Stimulated activated CD4-positive, alpha-beta T cell treated with anti-CD3 and anti-CD28 coated beads, Interleukin-4, amount 100 ng/mL, for 1 hour (primary cell): ENCODE results near the gene FOCAD.
A peak's percentile ranks its signal among the peaks of the same experiment; 100 is the strongest.
"Not testable (repeated sequence)": the region's sequence is repeated elsewhere in the genome, so short reads cannot be mapped to it uniquely, and the experiment has no call there.

Experiments
- DNase-seq: peaks from one replicate; pipeline ENCODE4 v3.0.0-alpha.2; 2020

Gene FOCAD

DNA sequence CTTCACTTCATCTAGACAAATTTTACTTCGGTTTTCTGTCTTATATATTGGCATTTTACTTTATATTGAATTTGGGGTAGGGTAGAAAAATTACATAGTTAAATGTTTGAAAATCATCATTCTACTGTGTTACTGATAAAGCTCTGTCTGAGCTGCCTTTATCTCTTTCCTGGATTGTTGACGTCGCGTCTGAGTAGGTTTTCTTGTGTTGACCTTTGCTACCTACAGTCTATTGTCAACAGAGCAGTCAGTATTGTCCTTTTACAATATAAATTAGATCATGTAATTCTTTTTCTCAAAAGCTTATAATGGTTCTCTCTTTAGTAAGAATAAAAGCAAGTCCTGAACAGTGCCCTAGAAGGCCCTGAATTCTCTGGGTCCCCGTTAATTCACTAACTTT is 219.2 kb downstream of the FOCAD start:
- DNase-seq, result no peak

DNA sequence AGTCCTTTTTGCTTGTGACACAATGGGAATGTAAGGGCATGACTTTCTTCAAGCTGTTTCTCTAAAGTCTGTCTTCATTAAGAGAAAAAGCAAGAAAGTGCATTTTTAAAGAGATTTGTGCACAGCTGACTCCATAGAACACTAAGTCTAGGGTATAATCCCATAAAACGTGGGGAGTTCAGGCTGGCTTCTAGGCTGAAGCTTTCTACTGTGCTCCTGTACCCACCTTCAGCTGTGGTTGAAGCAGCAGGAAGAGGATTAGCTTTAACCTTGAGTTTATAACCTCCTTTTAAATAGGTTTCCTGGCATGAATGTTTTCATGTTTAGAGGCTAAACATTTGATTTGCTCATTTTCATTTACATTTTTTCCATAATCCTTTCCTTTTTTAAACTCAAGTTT is 220.9 kb downstream of the FOCAD start:
- DNase-seq, result no peak

DNA sequence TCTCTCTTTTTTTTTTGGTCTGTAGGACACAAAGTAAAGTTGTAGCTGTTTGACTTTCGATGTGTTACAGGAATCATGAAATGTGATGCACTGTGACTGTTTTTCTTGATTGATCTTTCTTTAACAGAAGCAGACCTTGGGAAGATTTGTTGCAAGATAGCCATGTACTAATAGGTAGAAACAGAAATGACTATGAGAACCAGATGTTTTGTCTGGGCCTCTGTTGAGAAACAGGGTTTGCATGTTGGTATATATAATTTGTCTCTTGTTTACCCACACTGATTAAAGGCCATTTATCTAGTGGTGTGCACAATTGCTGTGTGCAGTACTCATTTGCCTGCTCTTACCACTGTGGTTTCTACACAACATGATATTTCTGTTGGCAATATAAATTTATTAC is 222.3 kb downstream of the FOCAD start:
- no peak for DNase-seq

DNA sequence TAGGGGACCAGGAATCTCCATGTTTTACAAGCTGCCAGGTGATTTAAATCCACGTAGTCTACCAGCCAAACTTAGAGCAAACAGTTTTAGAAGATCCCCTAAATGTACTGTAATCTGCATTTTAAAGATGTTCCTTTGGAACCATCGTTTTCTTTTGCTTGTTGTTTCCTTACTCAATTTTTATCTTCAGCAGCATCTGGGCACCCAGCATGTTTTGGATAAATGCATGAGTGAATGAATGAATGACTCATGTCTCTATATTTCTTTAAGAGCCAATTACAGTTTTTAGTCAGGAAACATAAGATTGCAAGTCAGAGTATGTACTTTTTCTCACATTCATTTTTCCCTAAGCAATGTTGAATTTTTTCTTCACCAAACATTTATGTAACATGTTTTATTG is 224.4 kb downstream of the FOCAD start:
- DNase-seq, result no peak

DNA sequence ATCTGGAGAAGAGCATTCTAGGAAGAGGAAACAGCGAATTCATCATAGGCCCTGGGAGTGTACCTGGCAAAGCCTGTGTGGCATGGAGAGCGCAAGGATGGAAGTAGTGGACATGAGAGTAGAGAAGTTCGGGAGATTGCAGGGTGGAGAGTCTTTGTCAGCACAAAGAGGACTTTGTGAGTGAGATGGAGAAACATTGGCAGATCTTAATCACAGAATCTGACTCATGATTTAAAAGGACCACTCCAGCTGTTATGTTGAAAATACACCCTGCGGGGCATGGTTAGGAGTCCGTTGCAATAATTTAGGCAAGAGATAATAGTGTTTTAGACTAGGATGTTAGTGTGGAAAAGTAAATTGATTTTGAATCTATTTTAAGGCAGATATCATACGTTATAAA is 230.5 kb downstream of the FOCAD start:
- DNase-seq, result no peak

DNA sequence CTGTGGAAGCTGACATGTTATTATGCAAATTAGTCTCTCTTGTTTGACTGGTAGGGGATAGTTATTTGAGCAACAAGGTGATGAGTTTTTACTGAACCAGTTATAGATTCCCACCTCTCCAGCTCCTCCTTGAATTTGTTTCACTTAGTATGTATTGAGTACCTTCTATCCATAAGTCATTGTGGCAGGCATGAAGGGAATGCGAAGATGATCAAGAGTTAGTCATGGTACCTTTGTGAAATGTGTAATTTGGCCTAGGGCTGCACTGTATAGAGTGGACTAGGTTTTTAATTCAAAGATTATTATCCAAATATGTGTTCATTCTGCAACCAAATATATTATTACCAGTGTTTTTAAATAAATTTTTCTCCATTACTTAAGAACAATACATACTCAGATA is 237.3 kb downstream of the FOCAD start:
- no peak for DNase-seq

DNA sequence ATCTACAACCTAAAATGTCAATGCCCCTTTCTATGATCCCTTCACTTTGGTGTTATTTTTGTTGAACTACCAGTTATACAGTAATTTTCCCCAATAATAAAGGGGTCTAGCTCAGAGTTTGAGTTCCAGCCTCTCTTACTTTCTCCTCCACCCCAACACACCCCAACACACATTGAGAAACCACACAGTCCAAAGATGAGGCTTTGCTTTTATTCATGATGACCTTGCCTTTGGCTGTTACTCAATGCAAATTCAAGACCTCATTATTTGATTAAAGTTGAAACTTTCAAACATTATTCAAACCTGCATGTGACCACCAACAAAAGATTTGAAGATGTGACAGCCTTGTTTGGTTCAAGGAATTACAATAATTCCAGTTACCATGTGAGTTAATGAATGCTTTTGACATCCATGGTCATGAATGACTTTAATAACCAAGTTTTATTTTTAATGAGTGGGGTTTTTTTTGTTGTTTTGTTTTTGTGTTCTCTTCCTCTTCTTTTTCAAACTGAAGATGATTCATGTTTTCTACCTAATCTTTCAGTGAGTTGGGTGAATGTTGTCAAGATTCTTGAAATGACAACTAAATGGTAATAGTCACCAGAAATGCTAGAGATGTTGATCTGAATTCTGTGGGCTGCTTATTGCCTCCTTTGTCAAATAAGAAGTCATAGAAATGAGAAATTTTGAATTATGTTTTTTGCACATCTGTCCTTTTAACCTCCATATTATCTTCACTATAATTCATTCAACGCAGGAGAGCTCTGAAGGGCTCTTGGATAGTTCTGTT is 241.4 kb downstream of the FOCAD start:
- DNase-seq, result no peak

DNA sequence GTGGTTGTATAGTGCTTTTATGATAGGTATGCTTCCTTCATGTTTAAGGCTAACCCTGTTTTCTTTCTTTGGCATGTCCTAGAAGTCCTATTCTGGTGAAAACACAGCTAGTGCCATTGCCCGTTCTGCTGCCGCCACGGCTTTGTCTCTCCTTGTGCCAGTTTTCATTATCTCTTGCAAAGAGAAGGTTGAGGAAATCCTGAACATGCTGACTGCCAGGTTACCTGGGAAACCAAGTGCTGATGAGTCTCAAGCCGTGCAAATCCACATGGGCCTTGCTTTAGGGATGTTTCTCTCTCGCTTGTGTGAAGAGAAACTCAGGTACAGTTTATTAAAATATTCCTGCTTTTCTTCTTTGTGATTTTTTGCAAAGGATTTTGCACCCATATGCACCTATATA is 245.2 kb downstream of the FOCAD start:
- no peak for DNase-seq

DNA sequence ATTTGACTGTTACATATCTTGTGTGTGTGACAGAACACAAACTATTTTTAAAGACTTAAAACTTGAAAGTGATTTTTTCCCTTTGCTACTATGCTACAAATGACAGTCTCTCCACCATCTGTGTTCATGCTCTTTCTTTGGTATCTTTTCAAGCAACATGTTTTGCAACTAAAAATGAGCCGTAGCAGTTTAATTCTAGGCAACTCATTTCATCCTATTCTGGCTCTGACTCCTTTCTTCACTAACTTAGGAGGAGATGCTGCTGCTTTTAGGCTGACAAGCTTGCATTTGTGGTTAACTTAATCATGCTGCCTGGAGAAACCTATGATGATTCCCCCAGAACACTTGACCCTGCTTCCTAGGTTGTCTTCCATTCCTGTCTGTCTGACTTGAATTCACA is 246.8 kb downstream of the FOCAD start:
- DNase-seq, result no peak

DNA sequence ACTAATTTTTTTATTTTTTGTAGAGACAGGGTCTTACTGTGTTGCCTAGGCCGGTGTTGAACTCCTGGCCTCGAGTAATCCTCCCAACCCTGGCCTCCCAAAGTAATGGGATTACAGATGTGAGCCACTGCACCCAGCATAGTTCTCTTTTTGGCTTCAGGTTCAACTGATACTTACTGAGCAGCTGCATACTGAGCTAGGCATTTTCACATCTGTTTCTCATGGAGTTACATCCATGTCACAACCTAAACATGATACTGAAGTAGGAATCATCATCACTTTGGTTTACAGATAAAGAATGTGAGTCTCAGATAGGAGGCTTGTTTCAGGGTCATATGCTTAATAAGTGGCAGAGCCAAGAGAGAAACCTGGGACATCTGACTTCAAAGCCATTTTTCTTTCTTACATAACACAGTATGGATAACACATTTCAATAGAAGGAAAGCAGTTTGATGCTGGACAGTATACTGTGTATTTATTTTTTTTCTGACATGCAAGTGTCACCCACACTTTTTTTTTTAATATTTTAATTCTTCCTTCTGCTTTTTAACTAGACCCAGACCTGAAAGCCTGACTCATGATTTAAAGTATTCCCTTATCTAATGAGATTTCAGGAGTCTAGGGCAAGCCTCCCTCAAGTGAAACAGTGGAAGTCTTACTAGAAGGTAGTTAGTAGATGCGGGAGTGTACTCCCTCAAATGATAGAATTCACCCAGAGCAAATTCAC is 256.6 kb downstream of the FOCAD start:
- DNase-seq, result no peak

DNA sequence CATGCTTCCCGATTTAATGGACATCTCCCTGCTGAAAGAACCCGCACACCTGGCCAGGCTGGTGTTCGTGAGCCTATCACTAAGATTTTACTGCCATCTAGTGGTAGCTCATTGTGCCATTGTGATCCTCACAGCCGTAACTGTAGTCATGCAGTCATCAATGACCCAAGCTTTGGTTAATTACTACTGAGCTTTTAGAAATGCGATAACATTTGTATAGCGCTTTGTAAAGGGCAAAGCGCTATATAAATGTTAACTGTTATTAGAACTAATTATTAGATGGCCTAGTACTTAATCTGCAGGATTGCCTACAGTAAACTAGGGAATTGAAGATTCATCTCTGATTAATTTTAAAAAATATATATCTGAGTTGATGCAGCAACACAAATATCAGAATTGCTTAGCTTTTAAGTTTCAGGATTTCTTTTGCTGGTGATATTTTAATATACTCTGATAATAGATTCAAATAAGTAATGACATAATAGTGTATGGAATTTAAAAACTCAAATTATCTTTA is 257.2 kb downstream of the FOCAD start:
- DNase-seq, result peak; percentile 21

DNA sequence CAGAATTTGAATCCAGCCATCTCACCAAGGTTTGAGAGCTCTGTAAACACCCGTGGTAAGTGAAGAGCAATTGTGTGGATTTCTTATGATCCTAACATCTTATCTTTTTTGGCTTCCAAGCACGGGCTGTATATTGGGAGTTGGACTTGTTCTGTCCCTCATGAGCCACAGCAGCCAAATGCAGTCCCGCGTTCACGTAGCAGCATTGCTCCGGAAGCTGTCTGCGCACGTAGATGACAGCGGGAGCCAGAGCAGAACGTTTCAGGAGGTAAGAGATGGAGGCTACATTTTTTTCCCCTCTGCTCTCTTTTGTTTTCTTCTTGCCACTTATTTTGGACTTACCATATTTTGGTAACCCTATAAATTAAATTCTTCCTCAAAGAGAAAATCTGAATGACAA is 260.4 kb downstream of the FOCAD start:
- no peak for DNase-seq

DNA sequence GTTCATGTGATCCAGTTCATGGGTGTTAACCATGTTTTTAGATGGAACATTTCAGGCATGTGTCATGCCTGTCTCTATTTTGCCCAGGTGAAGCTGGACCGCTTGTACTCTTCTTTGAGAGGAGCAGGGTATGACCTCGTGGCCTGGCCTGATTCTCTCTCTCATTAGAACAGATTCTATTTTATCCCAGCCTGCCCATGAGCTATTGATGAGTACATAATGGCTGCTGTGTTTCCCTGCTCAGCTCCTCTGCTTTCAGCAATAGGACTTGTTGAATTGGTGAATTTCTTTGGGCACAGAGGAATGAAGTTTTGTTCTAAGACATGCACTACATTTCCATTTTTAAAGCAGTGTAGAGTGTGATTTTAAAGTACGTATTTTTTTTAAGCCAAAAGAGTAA is 261.2 kb downstream of the FOCAD start:
- no peak for DNase-seq

DNA sequence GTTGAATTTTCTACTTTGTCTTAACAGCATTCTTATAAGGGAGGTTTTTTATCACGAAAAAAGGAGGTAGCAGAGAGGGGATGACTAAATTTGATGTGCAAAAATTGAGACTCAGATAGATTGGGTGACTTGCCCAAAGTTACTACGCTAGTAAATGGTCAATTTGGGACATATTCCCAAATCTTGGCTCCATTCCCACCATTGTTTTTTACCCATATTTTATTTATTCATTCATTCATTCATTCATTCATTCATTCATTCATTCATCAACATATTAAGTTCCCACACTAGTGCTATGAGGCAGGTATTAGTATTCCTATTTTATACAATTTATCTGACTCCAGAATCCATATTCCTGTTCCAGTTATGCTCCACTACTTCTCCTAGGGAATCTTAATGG is 261.8 kb downstream of the FOCAD start:
- DNase-seq, result no peak

DNA sequence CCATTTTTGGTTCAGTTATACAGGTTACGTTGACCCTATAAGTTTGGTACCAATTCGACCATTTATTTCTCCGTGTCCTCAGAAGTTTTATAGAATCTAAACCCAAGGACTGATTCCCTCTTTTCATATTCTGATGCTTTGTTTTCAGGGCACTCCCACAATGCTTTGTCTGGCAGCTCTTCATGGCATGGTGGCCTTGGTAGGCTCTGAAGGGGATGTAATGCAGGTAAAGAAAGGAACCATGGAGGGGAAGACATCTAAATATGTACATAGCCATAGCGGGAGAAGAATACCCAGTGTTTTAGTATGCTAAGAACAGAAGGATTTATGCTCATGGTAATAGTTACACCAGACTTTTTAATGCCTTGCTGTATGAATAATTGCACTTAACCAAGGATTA is 264.6 kb downstream of the FOCAD start:
- DNase-seq, result no peak

DNA sequence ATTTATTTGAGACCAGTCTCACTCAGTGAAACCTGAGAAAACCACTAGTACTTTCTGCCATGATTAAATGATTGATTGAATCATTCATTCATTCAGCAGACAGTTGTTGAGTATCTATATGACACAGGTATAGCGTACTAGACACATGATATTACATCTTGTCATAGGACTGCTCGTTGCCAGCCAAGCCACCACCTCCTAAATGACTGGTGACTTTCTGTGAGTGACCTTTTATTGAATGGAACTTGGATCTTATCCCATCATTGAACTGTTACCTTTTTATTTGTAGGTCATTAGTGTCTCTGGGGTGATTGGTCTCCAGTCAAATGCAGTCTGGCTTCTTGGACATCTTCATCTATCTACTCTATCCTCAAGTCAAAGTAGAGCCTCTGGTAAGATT is 266.6 kb downstream of the FOCAD start:
- DNase-seq, result no peak

DNA sequence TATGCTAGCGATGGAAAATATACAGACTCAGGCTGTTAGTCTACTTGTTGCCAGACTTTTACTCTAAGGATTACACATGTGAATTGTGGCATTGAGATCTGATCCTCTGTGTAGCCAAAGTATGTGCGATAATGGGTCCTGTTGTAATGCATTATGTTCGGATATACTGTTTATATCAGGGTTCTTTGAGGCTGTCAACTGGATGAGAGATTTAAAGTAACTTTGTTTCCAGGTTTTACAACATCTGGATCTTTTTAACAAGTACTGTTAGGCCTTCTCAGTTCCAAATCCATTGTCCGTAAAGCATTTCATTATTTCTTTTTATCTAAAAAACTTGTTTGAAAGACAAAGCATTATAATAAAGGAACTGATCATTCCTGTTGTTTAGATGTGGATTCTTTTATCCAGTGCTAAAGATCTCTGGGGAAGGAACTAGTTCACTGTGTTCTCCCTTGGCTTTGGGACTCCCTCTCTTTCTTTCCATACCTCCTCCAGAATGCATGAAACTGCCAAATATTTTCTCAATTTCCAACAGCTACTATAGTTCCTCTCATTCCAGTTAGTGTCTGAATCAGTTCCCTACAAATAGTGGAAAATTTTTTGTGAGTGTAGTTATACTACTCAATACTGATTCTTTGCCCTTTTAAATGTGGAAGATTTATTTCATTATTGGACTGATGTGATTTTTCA is 278.6 kb downstream of the FOCAD start:
- no peak for DNase-seq

DNA sequence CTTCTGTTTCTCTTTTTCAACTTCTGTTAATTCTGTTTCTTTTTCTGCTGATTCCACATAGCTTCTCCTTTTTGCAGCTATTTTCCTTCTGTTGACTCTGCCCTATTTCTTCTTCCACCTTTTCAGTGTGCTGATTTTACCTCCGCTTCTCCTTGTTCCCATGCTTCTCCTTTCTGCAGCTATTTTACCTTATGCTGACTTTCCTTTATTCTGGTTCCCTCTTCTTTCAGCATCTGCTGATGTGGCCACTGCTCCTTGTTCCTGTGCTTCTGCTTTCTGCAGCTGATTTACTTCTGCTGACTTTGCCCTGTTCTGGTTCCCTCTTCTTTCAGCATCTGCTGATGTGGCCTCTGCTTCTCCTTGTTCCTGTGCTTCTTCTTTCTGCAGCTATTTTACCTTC is 288.6 kb downstream of the FOCAD start:
- no peak for DNase-seq

DNA sequence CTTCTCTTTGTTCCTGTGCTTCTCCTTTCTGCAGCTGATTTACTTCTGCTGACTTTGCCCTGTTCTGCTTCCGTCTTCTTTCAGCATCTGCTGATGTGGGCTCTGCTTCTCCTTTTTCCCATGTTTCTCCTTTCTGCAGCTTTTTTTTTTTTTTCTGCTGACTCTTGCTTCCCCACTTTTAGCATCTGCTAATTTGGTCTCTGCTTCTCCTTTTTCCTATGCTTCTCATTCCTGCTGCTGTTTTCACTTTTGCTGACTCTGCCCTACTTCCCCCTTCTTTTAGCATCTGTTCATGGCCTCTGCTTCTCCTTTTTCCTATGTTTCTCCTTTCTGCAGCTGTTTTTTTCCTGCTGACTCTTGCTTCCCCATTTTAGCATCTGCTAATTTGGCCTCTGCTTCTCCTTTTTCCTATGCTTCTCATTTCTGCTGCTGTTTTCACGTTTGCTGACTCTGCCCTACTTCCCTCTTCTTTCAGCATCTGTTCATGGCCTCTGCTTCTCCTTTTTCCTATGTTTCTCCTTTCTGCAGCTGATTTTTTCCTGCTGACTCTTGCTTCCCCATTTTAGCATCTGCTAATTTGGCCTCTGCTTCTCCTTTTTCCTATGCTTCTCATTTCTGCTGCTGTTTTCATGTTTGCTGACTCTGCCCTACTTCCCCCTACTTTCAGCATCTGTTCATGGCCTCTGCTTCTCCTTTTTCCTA is 289.3 kb downstream of the FOCAD start:
- DNase-seq, result not testable (repeated sequence)

DNA sequence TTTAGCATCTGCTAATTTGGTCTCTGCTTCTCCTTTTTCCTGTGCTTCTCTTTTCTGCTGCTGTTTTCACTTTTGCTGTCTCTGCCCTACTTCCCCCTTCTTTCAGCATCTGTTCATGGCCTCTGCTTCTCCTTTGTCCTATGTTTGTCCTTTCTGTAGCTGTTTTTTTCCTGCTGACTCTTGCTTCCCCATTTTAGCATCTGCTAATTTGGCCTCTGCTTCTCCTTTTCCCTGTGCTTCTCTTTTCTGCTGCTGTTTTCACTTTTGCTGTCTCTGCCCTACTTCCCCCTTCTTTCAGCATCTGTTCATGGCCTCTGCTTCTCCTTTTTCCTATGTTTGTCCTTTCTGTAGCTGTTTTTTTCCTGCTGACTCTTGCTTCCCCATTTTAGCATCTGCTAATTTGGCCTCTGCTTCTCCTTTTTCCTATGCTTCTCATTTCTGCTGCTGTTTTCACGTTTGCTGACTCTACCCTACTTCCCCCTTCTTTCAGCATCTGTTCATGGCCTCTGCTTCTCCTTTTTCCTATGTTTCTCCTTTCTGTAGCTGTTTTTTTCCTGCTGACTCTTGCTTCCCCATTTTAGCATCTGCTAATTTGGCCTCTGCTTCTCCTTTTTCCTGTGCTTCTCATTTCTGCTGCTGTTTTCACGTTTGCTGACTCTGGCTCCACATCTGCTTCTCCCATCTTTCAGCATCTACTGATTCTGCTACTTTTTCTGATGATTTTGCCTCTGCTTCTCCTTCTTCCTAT is 290.3 kb downstream of the FOCAD start:
- DNase-seq, result not testable (repeated sequence)

DNA sequence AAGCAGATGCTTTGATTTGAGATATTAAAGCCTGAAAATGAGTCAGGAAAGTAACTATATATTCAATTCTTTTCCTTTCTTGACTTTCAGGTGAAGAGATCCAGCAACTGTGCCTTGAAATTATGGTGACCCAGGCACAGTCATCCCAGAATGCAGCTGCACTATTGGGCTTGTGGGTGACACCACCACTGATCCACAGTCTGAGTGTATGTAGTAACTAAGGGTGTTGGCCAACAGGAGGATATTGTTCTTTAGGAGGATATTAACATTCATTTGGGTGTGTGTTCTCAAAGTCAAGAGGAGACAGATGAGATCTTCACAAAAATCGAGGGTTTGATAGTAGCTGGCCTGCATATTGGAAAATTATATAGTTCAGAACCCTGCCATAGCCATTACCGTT is 294.2 kb downstream of the FOCAD start:
- DNase-seq, result no peak

DNA sequence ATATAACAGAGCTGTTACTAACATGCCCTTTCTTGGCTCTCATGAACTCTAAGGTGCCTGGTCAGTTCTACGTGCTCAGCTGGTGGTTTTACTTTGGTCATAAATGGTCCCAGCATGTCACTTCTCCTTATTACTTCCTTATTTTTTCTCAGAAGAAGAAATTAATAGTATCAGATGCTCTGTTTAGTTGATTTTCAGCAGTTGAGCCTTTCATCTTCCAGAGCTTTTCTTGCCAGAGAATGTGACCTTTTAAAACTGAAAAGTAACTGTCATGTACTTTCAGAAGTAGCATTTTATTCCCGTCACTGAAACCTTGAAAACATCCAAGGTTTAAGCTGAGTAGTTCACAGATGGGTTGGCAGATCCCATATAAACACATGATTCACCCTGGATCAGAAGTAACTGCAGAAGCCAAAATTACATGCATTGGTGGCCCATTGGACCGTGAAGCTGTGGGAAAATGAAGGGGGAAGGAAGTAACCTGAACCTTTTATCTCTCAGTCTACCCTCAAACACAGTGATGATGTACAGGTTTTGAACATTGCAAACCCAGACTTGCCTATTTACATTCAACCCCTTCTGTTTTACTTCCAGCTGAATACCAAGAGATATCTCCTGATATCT is 296.9 kb downstream of the FOCAD start:
- DNase-seq, result no peak
